HG03097 (cell line): ENCODE data around the gene BBC3.

Source experiments
- ATAC-seq: cut with Tn5 transposase; IDR thresholded peaks from one replicate; pipeline ENCODE4 v1.9.1; 2021; ENCODE audit not compliant: unreplicated experiment, low FRiP score

BBC3 gene

DNA sequence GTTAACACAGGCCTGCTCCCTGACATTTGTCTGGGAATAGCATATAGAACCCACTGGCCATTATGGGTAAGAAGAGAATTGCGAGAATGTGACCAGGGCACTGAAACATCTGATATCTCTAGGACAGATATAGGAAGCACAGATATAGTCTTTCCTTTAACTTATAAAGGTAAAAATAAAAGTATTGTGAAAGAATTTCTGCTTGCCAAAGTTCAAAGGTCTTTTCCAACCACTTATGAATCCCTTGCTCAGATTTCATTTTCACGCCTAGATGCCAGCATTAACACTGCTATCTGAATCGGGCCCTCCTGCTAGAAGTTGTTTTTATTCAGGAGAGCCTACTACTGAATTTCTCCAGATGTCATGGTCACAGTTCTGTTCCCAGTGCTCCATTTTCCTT lies 27.7 kb downstream of the BBC3 start:
- no peak for ATAC-seq

DNA sequence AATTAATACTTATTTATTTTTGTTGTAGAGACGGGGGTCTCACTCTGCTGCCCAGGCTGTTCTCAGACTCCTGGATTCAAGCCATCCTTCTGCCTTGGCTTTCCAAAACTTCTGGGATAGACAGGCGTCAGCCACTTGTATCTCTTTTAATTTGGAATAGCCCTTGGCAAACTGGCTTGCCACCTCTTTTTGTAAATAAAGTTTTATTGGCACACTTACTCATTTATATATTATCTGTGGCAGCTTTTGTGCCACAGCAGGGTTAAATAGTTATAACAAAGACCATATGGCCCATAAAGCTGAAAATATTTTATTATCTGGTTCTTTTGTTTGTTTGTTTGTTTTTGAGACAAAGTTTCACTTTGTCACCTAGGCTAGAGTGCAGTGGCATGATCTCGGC lies 30.5 kb downstream of the BBC3 start:
- ATAC-seq: no peak

DNA sequence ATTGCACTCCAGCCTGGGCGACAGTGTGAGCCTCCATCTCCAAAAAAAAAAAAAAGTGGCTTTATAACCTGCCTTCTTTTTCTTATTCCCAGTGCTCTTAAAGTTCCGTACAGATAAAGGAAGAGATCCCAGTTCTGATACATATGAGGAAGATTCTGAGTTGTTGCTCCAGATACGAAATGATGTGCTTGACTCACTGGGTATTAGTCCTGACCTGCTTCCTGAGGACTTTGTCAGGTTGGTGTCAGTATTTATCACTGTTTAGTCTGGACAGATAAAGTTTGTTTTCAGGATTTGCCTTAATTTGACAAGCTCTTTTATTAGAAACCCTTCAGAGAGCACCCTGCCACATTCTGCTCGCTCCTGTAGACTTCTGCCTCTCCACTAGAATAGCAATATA lies 33.9 kb downstream of the BBC3 start:
- ATAC-seq: no peak

DNA sequence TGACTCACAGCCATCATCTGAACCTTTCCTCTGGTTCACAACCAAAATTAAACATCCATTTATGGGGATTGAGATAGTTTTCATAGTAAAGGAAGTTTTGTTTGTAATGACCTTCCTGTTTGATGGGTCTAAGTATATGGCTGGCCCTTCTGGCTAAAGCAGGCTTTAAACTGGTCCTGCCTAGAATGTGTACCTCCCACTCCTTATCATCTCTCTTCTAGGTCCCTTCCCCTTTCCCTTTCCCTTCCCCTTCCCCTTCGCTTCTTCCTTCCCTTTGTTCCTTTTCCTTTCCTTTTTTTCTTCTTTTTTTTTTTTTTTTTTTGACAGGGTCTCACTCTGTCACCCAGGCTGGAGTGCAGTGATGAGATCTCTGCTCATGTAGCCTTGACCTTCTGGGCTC lies 35.6 kb downstream of the BBC3 start:
- ATAC-seq: no peak

DNA sequence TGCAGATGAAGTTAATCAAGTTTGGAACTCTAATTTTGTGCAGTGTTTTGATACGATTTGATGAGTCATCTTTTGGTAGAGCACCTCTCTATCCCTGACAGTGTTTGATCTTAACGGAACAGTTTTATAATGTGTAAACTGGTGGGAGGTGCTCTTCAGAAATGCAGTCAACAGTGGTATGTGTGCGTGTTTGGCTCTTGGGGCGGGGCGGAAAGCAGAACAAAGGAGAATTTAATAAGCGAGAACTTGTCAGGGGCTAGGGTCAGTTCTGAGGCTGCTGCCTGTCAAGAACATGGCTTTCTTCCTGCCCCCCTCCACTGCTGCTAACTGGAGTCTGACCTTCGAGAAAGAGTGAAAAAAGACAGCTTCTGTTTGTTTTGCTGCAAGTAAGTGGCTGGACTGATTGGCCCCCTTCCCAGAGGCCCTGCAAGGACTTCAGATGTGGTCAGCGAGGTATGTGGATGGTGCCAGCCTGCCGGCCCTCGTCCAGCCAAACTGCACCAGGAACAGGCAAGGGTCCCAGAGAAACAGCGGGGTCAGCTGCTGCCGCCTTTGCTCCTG lies 40.8 kb downstream of the BBC3 start:
- no peak for ATAC-seq

DNA sequence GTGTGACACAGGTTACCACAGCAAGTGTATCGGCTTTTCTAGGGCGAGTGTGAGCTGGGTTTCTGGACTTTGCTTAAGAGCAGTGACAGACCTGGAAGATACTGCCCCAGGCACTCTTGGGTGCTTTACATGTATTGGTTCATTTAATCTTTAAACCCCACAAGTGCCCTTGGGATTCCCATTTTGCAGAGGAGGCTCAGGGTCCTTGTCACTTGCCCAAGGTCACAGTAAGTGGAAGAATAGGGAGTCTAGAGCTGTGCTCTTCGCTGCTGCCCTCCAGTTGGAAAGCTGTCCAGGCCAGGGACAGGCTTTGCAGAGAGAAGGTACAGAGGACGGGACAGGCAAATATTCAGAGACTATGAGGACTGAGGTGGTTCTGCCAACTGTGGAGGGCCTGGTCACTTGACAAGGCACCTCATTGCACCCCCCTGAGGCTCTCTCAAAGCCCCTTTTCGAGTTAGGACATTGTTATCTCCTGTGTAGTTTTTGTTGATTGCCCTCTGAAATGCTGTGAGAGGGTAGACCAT lies 42.4 kb downstream of the BBC3 start:
- ATAC-seq: no peak

DNA sequence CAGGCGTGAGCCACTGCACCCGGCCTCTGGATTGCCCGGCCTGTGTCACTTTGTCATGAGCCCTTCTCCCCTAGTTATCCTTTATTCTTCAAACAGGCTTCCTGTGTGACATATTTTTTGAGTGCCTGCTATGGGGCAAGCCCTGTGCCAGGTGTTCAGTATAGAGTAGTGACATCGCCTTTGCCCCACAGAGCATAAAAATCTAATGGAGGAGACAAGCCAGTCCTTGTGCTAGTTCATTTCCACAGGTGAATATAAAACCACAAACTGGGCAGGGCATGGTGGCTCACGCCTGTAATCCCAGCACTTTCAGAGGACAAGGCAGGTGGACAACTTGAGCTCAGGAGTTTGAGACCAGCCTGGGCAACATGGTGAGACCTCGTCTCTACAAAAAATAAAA lies 43.2 kb downstream of the BBC3 start:
- ATAC-seq: no peak

DNA sequence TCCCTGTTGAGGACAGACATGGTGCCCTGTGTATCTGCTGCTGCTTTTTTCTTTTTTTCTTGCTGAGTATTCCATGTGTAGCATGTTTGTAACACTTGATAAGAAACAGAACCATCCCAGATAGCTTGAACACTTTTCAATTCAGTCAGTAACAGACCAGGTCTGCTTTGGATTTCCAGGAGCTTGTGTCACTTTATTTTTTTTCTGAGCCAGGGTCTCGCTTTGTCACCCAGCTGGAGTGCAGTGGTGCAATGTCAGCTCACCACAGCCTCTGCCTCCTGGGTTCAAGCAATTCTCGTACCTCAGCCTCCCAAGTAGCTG lies 43.7 kb downstream of the BBC3 start:
- ATAC-seq: no peak

DNA sequence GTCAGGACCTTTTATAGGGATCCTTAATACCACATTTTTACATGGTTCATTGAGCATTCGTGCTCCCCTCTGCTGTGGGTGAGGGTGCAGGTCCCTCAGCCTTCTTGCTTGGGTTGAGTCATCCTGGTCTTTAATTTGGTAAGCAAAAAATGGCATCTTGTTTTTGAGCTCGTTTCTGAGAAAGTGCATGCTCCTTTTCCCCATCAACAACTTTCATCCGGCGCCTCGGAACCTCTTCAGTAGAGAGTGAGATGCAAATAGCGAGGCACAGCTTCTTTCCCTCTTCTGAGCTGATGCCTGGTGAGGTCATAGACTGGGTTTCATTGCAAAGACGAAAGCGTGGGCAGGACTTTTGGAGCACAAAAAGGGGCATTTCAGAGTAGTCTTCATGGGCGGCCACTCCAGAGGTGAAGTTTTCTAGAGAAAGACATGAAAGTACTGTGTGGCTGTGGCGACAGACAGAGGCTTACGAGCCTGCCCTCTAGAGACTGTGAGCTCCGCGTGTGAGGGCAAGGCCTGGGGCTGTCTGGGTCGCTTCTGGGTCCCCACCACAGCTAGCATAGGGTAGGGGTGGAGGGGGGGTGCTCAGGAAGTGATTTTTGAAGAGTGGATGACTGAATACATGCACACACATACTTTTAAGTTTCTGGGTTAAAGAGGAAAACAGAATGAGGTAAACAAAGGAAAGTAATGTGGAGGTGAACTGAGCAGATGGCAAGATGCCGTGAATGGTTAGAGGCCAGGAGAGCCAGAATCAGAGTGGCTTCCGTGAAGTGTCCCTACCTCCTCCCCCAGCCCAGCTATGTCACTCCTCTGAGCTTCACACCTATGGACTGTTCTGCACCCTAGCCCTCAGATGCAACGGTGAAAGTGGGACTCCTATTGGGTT lies 44.3 kb downstream of the BBC3 start:
- peak; percentile 82 for ATAC-seq

DNA sequence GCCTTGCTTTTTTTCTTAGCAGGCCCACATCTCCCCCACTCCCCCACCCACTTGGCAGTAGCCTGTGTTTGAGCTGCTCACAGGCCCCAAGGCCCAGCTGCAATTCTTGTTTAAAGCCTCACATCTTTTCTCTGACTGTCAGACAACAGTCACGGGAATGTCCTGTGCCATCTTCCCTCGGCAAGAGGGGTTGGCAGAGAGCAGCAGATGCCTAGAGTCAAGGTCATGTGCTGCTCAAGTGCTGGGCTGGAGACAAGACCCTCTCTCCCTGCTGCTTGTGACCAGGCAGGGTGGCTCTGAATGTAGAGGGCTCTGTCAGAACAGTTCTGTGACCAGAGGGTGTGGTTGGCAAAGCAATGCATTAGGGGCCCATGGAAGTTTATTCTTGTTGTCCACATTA lies 47.4 kb downstream of the BBC3 start:
- ATAC-seq: no peak

DNA sequence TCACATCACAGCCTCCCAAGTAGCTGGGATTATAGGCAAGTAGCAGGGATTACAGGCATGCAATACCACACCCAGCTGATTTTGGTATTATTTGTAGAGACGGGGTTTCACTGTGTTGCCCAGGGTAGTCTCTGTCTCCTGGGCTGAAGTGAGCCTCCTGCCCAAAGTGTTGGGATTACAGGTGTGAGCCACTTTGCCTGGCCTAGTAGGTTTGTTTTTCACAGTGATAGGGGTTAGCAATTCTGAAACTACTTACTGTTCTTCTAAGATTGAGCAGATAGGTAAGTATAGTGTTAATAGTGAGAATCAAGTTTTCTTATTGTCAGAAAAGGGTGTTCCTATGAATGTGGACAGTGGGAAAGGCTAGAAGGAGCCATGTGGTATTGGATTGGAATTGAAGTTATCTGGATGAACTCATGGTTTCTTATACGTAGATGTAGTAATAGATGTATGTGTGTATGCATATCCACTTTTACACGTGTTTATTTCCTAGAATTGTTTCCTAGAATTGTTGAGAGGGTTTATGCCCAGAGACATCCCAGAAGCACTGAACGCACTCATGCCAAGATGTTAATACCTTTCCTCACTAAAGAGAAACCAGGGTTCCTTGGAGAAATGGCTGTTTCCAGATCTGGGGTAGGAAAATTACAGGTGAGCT lies 51.2 kb downstream of the BBC3 start:
- no peak for ATAC-seq

DNA sequence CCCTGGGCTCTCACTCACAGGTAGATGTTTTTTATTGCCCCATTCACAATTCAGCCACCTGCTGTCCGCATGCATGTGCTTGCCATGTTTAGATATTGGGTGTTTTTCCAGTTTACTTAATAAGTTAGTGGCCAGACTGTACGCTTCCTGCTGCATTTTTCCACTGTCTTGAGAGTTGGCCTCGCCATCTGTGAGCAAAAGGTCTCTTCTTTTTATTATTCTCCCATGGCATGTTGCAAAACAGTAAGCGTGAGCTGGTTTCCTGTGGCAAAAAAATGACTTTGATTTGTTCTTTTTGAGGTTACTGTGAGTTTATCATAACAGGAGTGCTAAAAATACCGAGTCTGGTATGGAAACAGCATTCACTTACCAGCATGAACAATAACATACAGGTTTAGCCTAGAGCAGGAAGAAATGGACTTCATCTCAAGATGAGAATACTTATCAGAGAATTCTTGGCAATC lies 54.3 kb downstream of the BBC3 start:
- no peak for ATAC-seq

DNA sequence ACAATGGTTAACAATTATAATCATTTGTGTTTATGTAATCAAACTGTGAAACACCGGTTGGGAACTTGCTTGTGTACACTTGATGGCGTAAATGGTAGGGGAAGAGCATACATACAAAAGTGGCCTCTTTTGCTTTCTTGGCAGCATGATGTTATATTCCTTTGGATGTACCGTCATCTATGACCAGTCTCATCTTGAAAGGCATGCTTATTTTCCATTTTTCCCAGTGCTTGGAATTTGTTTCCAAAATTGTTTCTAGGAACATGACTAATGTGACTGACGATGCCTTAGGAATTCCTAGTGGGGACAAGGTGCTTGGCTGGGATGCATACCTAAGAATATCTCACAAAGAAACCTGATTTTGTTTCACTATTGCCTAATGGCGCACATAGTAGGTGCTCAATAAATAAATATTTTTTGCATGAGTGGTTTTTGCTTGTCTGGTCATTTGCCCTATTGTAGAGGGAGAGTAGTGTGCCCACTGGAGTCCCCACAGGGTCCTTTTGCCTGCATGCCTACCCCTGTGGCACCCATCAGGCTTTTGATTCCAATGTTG lies 54.9 kb downstream of the BBC3 start:
- ATAC-seq: no peak

DNA sequence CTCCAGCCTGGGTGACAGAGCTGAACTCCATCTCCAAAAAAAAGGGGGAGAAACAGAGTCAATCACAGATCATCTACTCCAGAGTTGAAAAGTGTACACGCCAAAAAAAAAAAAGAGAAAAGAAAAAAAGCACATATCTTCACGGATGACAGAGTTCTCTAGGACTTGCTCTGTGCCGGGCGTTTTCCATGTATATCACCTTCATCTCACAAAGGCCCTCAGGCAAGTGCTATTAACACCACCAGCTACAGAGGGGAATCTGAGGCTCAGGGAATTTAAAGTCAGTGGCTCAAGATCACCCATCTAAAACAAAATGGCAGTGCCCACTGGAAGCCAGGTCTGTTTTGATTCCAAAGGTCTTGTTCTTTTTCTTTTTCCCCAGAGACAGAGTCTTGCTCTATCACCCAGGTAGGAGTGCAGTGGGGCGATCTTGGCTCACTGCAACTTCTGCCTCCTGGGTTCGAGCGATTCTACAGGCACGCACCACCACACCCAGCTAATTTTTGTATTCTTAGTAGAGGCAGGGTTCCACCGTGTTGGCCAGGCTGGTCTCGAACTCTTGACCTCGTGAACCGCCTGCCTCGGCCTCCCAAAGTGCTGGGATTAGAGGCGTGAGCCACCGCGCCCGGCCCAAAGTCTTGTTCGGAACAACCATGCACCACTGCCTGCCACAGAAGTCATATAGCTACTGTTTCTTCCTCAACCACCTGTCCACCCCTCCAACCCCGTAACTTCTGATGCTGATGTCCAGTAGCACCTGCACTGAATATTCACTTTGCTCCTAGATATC lies 58.1 kb downstream of the BBC3 start:
- ATAC-seq: no peak
